Transverse colon (tissue), 4 donors: ENCODE results near the gene CYTH4.

Experiments used
- EP300 ChIP-seq: sonication (generic); formaldehyde crosslinking; IDR thresholded peaks from one replicate; pipeline ENCODE4 v1.6.1; 2017; ENCODE audit warnings: antibody characterized with exemption, low read depth
- POLR2A ChIP-seq: fragments of 450-650 bp; IDR thresholded peaks from one replicate; pipeline ENCODE4 v1.6.1; 2016; ENCODE audit warnings: antibody characterized with exemption, mild to moderate bottlenecking, moderate library complexity
- POLR2AphosphoS5 ChIP-seq, 3 donors: sonication (generic); formaldehyde crosslinking; IDR thresholded peaks; one replicate each; pipeline ENCODE4 v1.6.1; 2016; ENCODE audit warnings: antibody characterized with exemption in 3 of 3
- TF ChIP-seq, protein P1 (sequence below), 5 experiments: fragments of 200-600 bp in 3 of 5; fragments of 450-650 bp in 2 of 5; sonication (generic) in 3 of 5; IDR thresholded peaks; 1 replicate in 2 of 5; 2 replicates in 3 of 5; pipeline ENCODE4 v1.5.1; 2016 to 2017; ENCODE audit warnings: antibody characterized with exemption in 5 of 5, inconsistent platforms in 3 of 5, mild to moderate bottlenecking in 2 of 5, moderate library complexity in 1 of 5

DNA sequence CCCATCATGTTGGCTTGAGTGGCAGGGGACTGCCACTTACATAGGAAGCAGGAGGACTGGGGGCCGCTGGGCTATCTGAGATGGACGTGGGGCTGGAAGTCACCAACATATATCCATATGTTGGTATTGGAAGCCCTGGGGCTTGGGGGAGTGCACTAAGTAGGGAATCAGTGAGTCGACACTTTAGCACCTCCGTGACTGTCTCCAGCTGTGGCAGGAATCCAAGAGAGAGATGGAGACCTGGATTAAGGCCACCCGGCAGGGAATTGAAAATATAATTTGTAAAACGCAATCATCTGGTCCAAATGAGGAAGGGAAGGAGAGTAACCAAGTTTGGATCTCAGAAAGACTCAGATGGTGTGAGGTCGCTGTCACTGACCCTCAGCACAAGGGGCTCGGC is 76.6 kb downstream of the CYTH4 start:
- TF ChIP-seq POLR2A (no peak), POLR2AphosphoS5 (IDR thresholded peaks at IDR 0.05) (no peak), EP300 (no peak)
- TF ChIP-seq, protein P1, sequence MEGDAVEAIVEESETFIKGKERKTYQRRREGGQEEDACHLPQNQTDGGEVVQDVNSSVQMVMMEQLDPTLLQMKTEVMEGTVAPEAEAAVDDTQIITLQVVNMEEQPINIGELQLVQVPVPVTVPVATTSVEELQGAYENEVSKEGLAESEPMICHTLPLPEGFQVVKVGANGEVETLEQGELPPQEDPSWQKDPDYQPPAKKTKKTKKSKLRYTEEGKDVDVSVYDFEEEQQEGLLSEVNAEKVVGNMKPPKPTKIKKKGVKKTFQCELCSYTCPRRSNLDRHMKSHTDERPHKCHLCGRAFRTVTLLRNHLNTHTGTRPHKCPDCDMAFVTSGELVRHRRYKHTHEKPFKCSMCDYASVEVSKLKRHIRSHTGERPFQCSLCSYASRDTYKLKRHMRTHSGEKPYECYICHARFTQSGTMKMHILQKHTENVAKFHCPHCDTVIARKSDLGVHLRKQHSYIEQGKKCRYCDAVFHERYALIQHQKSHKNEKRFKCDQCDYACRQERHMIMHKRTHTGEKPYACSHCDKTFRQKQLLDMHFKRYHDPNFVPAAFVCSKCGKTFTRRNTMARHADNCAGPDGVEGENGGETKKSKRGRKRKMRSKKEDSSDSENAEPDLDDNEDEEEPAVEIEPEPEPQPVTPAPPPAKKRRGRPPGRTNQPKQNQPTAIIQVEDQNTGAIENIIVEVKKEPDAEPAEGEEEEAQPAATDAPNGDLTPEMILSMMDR (IDR thresholded peaks at IDR 0.05) = no peak
